ENCODE measurements around the gene PTHLH. TPM values are rescaled to one million over a fixed set of nuclear protein-coding genes. Genes with fewer than 3 reads are reported as not detected.

Gene PTHLH
- total RNA-seq, 1 donor from 2014 or later: 19.0 TPM

DNA sequence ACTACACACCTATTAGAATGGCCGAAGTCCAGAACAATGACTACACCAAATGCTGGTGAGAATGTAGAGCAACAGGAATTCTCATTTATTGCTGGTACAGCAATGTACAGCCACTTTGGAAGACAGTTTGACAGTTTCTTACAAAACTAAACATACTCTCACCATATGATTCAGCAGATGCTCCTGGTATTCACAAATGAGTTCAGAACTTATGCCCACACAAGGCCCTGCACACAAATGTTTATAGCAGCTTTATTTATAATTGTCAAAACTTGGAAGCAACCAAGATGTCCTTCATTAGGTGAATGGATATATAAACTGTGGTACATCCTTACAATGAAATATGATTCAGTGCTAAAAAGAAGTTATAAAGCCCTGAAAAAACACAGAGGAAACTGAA is 38.3 kb downstream of the PTHLH start:
- no peak for ATAC-seq

GRCh38 chr12:27931390-27931789 is 41.1 kb downstream of the PTHLH start:
- no peak for ATAC-seq

GRCh38 chr12:27927347-27927746 is 45.2 kb downstream of the PTHLH start:
- ATAC-seq: no peak

- ATAC-seq: no peak
Measured at GRCh38 chr12:27924350-27925135, 48.0 kb downstream of the PTHLH start.

DNA sequence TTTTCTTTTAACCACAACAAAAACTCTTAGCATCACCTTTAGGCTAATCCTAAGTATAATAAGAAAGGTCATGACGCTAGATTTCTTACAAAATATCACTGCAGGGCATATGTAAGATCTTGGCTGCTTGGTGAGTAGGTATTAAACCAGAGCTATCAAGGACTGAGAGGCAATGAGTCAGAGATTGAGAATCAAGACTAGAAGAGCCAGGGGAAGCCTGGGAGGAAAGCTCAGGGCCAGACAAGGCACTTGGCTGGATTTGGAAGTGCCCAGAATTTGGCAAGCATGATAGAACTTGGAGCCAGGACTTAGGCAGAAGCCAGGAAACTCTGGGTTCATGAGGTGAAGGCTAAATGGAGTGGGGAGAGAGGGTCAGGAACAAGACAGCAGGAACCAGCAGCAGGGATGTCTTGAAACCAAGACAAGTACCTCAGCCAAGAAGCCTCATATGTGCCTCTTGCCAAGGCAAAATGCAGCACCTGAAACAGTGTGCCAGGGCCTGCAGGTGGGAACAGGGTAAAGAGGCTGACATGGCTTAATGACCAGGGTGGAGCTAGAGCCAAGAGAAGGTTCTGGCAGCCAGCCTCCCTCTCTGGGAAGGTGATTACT is 49.9 kb downstream of the PTHLH start:
- ATAC-seq: peak; percentile 91

DNA sequence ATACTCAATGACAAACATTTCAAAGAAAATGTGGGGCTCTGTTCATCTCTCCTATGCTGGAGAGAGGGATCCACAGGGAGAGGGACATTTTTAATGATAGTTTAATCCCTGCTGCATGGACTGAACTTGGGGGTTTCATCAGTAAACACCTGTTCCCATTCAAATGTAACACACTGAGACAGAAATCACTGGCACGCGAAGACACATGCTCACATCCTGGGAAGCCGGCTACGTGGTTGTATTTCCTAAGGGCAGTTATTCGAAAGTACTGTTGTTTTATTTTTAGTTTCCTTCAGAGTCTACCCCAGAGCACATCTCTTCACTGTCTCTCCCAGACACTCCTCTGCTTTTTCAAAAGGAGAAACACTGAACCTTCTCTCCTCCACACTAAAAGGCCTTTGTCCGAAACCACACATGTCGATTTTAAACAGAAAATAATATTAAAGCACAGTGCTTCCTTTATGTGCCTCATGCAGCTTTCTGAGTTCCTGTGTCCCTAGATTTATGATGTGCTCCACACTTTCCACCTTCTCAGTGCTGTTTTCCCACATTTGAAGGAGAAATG is 52.8 kb downstream of the PTHLH start:
- no peak for ATAC-seq

DNA sequence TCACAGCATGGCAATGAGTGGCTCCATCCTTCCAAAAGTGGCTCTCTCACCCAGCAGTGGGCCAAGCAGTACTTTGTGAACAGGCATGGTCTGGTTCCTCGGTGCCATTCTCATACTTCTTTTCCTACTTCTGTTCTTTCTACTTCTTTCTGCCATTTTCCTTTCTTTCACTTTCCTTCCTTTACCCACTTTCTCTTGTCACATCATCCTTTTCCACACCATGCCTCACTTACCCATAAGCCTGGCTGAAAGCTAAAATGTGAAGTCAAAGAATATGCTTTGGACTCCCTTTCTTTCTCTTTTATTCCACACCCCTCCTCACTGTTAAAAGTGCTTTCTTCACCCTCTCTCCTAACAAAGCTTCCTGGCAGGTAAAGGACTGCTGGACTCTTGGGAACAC is 57.0 kb downstream of the PTHLH start:
- no peak for ATAC-seq

- no peak for ATAC-seq
Measured at GRCh38 chr12:27915021-27915420, 57.5 kb downstream of the PTHLH start.

GRCh38 chr12:27913999-27914614 is 58.4 kb downstream of the PTHLH start:
- no peak for ATAC-seq

- ATAC-seq: no peak
Measured at GRCh38 chr12:27911397-27911796, 61.1 kb downstream of the PTHLH start.

Other genes with a start within 250 kb of the PTHLH start
- 7.1 TPM for gene KLHL42, start 192.5 kb downstream of the PTHLH start, total RNA-seq
- gene MANSC4, start 192.5 kb downstream of the PTHLH start, total RNA-seq: not detected
- gene CCDC91, start 217.7 kb upstream of the PTHLH start, total RNA-seq: 13.3 TPM